OCI-M1 (cell line): ENCODE results near the gene SRSF6.
A peak's percentile ranks its signal among the peaks of the same experiment; 100 is the strongest.
"Not testable (repeated sequence)": the region's sequence is repeated elsewhere in the genome, so short reads cannot be mapped to it uniquely, and the experiment has no call there.

Experiments used
- DNase-seq: peaks from one replicate; lab custom pipeline; 2025; lab: John Stamatoyannopoulos, UW

The SRSF6 gene

DNA sequence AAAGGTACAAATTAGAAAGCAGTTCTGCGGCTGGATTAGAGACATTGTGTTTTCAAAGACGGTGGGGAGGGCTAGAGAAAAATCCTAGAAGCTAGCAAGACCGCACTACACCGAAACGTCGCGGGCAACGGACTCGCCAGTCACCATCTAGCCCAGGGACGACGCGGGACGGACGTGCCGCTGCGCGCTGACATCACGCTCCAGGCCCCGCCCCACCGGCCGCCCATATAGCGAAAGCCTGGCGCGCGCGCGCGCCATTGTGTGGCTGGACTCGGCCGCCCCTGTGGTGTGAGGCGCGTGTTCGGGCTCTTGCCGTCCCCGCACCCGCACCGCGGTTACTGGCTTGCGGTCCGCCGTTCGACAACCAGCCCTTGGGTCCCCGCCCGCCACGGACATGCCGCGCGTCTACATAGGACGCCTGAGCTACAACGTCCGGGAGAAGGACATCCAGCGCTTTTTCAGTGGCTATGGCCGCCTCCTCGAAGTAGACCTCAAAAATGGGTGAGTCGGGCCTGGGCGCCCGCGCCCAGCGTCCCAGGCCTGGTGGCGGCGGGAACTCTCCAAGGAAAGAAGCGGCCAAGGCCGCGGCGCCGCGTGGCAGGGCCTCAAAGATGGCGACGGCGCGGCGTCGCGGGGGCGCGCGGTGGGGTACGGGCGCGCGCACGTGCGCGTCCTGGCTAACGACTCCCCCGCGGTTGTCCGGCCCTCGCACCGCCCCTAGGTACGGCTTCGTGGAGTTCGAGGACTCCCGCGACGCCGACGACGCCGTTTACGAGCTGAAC, at the start of gene SRSF6:
Gene SRSF6, plus strand, starts transcription at position 257 of the 782 bp plus-strand sequence. Its CDS starts 138 bp downstream, at position 395.
- DNase-seq, result peak; percentile 95

- peak; percentile 45 for DNase-seq
Measured at GRCh38 chr20:43408848-43409576, 48.7 kb upstream of the SRSF6 start.

GRCh38 chr20:43409577-43409913, 48.2 kb upstream of the SRSF6 start:
- no peak for DNase-seq

GRCh38 chr20:43415661-43416430, 41.9 kb upstream of the SRSF6 start:
- DNase-seq, result no peak

- no peak for DNase-seq
Measured at GRCh38 chr20:43416591-43417228, 41.0 kb upstream of the SRSF6 start.

DNA sequence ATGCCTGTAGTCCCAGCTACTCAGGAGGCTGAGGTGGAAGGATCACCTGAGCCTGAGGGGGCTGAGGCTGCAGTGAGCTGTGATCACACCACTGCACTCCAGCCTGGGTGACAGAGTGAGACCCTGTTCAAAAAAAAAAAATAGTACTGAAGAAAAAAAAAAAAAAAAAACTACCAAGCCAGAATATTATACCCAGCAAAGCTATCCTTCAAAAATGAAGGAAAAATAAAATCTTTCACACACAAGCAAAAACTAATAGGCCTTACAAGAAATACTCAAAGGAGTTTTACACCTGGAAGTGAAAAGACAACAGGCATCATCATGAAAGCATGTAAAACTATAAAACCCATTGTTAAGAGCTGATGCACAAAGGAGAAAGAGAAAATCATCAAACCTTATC, 37.5 kb upstream of the SRSF6 start:
- DNase-seq, result no peak

DNA sequence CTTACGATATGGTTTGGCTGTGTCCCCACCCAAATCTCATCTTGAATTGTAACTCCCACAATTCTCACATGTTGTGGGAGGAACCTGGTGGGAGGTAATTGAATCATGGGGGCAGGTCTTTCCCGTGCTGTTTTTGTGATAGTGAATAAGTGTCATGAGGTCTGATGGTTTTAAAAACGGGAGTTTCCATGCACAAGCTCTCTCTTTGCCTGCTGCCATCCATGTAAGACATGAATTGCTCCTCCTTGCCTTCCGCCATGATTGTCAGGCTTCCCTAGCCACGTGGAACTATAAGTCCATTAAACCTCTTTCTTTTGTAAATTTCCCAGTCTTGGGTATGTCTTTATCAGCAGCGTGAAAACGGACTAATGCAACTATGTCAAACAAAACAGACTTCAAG, 36.8 kb upstream of the SRSF6 start:
- not testable (repeated sequence) for DNase-seq

- no peak for DNase-seq
Measured at GRCh38 chr20:43426172-43426571, 31.5 kb upstream of the SRSF6 start.

DNA sequence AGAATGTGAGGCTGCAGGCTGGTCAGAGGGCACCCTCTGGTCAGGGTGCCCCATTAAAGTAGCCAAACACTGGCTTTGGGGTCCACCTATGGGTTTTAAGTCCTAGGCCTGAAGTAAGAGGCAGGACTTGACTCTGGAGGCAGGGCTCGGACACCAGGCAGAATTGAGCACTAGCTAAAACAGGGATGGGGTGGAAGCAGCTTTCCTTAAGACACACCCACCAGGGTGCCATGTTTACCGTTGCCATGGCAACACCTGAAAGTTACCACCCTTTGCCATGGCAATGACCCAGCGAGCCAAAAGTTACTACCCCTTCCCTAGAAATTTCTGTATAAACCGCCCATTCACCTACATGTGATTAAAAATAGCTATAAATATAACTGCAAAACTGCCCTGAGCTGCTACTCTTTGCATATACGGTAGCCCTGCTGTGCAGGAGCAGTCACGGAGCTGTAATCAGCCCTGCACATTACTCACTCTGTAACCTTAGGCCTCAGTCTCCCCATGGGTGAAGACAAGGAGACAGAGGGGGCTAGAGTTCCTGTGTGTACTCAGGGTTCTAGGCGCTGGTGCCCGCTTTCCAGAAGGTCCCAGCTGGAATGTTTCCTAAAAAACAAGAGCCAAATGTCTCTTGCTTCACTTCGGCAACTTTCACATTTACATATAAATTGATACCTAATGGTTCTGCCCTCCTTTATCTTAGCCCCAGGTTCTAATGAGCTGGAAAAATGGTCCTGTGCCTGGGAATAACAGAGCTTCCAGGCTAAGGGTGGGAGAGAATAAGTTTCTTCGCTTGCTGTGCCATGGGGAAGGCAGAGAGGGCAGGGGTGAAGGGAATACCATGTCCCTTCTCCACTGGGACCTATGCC, 27.2 kb upstream of the SRSF6 start:
- no peak for DNase-seq

DNA sequence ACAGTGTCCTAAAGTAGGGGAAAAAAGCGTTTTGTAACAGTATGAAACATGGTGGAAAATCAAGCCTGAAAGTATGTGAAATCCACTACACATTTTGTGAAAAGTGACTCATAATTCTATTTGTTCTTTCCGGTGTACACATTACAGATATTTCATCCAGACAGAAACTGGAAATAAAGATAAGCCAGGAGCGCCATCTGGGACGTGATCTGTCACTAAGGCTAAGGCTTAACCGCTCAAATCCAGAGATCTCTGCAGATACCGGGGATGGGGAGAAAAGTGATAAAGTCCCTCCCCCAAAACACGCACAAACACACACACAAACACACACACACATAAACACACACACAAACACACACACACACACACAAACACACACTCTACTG, 26.6 kb upstream of the SRSF6 start:
- no peak for DNase-seq

DNA sequence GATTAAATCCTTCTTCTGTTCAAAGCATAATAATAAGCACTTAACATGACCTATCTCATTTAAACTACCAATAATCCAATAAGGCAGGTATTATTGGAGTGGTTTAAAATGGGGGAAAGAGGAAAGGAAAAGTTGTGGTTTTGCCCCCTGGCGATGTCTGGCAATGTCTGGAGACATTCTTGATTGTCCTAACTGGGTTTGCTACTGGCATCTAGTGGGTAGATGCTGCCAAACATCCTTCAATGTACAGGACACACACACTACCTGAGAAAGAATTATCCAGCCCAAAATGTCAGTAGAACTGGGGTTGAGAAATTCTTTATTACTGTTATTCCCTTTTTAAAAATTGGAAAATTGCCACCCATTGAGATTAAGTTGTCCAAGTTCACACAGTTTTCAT, 25.2 kb upstream of the SRSF6 start:
- no peak for DNase-seq

DNA sequence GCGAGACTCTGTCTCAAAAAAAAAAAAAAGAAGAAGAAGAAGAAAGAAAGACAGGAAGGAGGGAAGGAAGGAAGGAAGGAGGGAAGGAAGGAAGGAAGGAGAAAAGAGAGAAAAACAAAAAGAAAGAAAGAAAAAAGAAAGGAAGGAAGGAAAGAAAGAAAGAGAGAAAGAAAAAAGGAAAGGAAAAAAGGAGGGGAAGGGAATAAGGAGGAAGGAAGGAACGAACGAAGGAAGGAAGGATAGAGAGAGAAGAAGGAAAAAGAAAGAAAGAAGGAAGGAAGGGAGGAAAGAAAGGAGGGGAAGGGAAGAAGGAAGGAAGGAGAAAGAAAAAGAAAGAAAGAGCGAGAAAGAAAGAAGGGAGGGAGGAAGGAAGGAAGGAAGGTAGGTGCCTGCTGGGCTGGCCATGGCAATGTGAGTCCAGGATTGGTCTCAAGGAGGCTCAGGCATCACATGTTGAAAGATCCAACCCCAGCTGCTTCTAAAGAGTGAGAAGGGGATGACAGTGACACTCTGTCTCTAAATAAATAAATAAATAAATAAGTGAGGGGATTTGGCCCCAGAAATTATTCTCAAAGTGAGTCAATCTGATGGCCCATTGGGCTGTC, 24.3 kb upstream of the SRSF6 start:
- DNase-seq, result no peak

DNA sequence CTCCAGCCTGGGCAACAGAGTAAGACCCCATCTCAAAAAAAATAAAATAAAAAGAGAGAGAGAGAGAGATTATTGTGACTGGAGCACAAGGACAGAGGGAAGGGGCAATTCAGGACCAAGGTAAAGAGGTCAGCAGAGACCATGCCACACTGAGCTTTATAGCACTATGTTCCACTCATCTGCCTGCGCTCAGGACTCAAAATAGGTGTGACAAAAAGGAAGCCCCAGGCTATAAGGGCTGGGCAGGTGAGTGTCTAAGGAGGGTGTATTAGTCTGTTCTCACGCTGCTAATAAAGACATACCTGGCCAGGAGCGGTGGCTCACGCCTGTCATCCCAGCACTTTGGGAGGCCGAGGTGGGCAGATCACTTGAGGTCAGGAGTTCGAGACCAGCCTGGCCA, 23.1 kb upstream of the SRSF6 start:
- no peak for DNase-seq

- DNase-seq, result no peak
Measured at GRCh38 chr20:43438578-43439316, 18.9 kb upstream of the SRSF6 start.

DNA sequence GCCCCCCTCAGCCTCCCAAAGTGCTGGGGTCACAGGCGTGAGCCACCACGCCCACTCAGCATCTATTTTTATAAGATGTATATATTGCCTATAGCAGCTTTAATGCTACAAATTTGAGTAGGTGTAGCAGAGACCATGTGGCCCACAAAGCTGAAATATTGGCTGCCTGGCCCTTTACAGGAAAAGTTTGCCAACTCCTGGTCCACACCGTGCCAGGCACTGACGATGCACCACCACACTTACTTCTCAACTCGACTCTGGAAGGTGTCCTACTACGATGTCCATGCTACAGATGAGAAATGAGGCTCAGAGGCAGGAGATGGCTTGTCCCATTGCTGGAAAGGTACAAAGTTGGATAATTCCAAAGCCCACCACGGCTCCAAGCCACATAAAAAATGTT, 17.2 kb upstream of the SRSF6 start:
- DNase-seq, result no peak

GRCh38 chr20:43442282-43442880, 15.3 kb upstream of the SRSF6 start:
- no peak for DNase-seq

GRCh38 chr20:43444107-43444506, 13.6 kb upstream of the SRSF6 start:
- DNase-seq, result no peak

DNA sequence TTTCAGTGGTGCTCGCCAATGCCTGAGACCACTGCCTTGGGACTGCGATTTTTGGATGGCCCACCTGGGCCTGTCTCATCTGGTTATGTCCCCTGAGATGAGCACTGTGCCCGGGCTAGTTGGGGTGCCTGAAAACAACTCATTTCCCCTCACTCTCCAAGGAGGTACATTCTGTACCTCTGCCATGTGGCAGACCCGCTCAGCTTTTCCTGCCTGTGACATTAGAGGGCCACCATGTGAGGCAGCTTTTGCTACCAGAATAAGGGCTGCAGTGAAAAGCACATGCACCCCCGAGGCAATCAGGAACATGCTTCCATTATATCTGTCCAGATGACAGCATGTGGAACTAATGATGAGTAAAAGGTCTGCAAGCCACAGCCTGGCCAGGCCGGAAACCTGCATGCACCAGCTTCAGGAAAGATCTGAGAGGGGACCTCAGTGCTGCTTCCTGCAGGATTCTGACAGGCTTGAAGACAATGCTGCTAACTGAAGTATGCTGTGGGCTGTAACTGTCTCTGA, 11.3 kb upstream of the SRSF6 start:
- DNase-seq, result no peak

GRCh38 chr20:43448431-43448747, 9.3 kb upstream of the SRSF6 start:
- DNase-seq, result not testable (repeated sequence)
